K562 (cell line): ENCODE measurements around the gene MDM4. TPM values are rescaled to one million over a fixed set of nuclear protein-coding genes. Genes with fewer than 3 reads are reported as not detected.

ENCODE experiments used
- ETS2 ChIP-seq: IDR thresholded peaks from 2 replicates; pipeline ENCODE4 v1.6.1; 2016; ENCODE audit warnings: borderline replicate concordance, missing genetic modification characterization, mild to moderate bottlenecking, moderate library complexity, missing compliant biosample characterization; ENCODE audit not compliant: poor library complexity, severe bottlenecking
- POLR3A ChIP-seq: IDR thresholded peaks from 2 replicates; pipeline ENCODE4 v1.6.1; 2011; ENCODE audit warnings: borderline replicate concordance, mild to moderate bottlenecking, moderate library complexity; ENCODE audit not compliant: insufficient read length, insufficient read depth; ENCODE audit errors: extremely low read depth
- RHOXF2B ChIP-seq: fragments of 250-450 bp; sonication (Bioruptor Pico); conservative IDR thresholded peaks from 2 replicates; pipeline ENCODE4 v1.5.1; 2021
- SMARCE1 ChIP-seq: fragments of 450-650 bp; IDR thresholded peaks from 2 replicates; pipeline ENCODE4 v1.7.1; 2016; ENCODE audit warnings: mild to moderate bottlenecking
- XRCC5 ChIP-seq: fragments of 200-400 bp; formaldehyde crosslinking; IDR thresholded peaks from 2 replicates; pipeline ENCODE4 v1.6.1; 2017; ENCODE audit warnings: low read depth, mild to moderate bottlenecking, low read length
- ZNF445 ChIP-seq: fragments of 250-450 bp; sonication (Bioruptor Pico); IDR thresholded peaks from 2 replicates; pipeline ENCODE4 v1.4.0; 2020; ENCODE audit warnings: low read depth, mild to moderate bottlenecking, moderate library complexity
- polyA plus RNA-seq, 8 experiments: library from polyadenylated mRNA; depleted of rRNA in 4 of 8; stranded (reverse) in 5 of 8; unstranded in 3 of 8; fragments of >200 nt; fragmentation: Nextera tagmentation in 2 of 8; fragmentation: Illumina TruSeq in 1 of 8; extraction: Ambion mirVana in 2 of 8; extraction: Trizol in 1 of 8; gene quantifications; 2 replicates each; pipeline versions ENCODE4 v1.2.1 to v1.2.3, GENCODE V29; 2011 to 2014; ENCODE audit warnings: inconsistent platforms in 1 of 8, missing spikeins in 1 of 8
- total RNA-seq, 7 experiments: library from RNA; depleted of rRNA in 6 of 7; stranded (reverse); fragments of >200 nt in 6 of 7; fragmentation: Illumina TruSeq in 2 of 7; extraction: Trizol in 2 of 7; gene quantifications; 2 replicates each; pipeline versions ENCODE4 v1.2.1 to v1.2.3, GENCODE V29; 2011 to 2021; ENCODE audit warnings: low replicate concordance in 1 of 7
- TF ChIP-seq, protein P1 (sequence below): fragments of 250-450 bp; sonication (Bioruptor Pico); IDR thresholded peaks from 2 replicates; pipeline ENCODE4 v1.4.0; 2020; ENCODE audit warnings: borderline replicate concordance
- TF ChIP-seq, protein P2 (sequence below): sonication (generic); formaldehyde crosslinking; IDR thresholded peaks from 2 replicates; pipeline ENCODE4 v1.8.0; 2022; ENCODE audit warnings: mild to moderate bottlenecking, missing genetic modification reagents
- TF ChIP-seq, protein P3 (sequence below): fragments of 250-450 bp; sonication (Bioruptor Pico); IDR thresholded peaks from 2 replicates; pipeline ENCODE4 v1.5.0; 2021

Gene MDM4
- total and polyA plus RNA-seq, 9 of the 15 experiments (the other 6 are each of a cell fraction or from before 2014, with no cell fraction given), result 3.3 to 61.7 (median 21.2) TPM

DNA sequence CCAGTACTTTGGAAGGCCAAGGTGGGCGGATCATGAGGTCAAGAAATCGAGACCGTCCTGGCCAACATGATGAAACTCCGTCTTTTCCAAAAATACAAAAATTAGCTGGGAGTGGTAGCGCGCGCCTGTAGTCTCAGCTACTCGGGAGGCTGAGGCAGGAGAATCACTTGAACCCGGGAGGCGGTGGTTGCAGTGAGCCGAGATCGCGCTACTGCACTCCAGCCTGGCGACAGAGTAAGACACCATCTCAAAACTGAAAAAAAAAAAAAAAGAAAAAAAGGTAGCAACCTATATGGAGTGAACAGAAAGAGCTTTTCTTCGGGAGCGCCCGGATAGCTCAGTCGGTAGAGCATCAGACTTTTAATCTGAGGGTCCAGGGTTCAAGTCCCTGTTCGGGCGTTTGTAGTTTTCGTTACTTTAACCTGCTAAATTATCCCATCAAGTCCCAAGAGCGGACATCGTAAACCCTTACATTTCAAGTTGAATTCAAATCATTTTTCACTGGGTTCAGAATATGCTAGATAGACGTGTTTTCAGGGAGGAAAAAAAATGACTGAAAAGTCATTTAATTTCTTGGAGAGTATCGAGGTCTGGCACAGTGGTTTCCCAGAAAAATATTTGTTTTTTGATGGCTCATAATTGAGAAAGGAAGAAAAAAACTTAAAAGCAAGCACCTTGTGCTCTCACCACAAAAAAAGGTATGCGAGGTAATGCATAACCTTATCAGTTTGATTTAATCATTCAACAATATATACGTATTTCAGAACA, 9.8 kb upstream of the MDM4 start (continued):
- TF ChIP-seq, protein P1, sequence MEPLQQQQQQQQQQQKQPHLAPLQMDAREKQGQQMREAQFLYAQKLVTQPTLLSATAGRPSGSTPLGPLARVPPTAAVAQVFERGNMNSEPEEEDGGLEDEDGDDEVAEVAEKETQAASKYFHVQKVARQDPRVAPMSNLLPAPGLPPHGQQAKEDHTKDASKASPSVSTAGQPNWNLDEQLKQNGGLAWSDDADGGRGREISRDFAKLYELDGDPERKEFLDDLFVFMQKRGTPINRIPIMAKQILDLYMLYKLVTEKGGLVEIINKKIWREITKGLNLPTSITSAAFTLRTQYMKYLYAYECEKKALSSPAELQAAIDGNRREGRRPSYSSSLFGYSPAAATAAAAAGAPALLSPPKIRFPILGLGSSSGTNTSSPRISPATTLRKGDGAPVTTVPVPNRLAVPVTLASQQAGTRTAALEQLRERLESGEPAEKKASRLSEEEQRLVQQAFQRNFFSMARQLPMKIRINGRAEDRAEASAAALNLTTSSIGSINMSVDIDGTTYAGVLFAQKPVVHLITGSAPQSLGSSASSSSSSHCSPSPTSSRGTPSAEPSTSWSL (CRISPR knock-in tag), result no peak
- 0 out of 2 replicates have a peak, but pooled peaks have one; percentile 60 for TF ChIP-seq ZNF445 (CRISPR knock-in tag)
- TF ChIP-seq ETS2 (tag), result no peak
- TF ChIP-seq POLR3A, result peak; percentile 74
- TF ChIP-seq, protein P2, sequence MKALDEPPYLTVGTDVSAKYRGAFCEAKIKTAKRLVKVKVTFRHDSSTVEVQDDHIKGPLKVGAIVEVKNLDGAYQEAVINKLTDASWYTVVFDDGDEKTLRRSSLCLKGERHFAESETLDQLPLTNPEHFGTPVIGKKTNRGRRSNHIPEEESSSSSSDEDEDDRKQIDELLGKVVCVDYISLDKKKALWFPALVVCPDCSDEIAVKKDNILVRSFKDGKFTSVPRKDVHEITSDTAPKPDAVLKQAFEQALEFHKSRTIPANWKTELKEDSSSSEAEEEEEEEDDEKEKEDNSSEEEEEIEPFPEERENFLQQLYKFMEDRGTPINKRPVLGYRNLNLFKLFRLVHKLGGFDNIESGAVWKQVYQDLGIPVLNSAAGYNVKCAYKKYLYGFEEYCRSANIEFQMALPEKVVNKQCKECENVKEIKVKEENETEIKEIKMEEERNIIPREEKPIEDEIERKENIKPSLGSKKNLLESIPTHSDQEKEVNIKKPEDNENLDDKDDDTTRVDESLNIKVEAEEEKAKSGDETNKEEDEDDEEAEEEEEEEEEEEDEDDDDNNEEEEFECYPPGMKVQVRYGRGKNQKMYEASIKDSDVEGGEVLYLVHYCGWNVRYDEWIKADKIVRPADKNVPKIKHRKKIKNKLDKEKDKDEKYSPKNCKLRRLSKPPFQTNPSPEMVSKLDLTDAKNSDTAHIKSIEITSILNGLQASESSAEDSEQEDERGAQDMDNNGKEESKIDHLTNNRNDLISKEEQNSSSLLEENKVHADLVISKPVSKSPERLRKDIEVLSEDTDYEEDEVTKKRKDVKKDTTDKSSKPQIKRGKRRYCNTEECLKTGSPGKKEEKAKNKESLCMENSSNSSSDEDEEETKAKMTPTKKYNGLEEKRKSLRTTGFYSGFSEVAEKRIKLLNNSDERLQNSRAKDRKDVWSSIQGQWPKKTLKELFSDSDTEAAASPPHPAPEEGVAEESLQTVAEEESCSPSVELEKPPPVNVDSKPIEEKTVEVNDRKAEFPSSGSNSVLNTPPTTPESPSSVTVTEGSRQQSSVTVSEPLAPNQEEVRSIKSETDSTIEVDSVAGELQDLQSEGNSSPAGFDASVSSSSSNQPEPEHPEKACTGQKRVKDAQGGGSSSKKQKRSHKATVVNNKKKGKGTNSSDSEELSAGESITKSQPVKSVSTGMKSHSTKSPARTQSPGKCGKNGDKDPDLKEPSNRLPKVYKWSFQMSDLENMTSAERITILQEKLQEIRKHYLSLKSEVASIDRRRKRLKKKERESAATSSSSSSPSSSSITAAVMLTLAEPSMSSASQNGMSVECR (CRISPR knock-in tag), result peak; percentile 26
- no peak for TF ChIP-seq RHOXF2B (CRISPR knock-in tag)
- no peak; the same call in 1 of the 2 replicates for TF ChIP-seq XRCC5
- 0 out of 2 replicates have a peak, but pooled peaks have one; percentile 58 for TF ChIP-seq SMARCE1
- TF ChIP-seq, protein P3, sequence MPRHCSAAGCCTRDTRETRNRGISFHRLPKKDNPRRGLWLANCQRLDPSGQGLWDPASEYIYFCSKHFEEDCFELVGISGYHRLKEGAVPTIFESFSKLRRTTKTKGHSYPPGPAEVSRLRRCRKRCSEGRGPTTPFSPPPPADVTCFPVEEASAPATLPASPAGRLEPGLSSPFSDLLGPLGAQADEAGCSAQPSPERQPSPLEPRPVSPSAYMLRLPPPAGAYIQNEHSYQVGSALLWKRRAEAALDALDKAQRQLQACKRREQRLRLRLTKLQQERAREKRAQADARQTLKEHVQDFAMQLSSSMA (CRISPR knock-in tag), result no peak
